PC-9 (cell line): ENCODE data around the gene ELN.

ENCODE experiments used
- CTCF ChIP-seq: fragments of 200-600 bp; sonication (generic); conservative IDR thresholded peaks from 2 replicates; pipeline ENCODE4 v1.6.1; 2017; ENCODE audit warnings: mixed run types, antibody characterized with exemption, mild to moderate bottlenecking, moderate library complexity
- EZH2 ChIP-seq: fragments of 200-600 bp; sonication (generic); IDR thresholded peaks from 2 replicates; pipeline ENCODE4 v1.8.0; 2017; ENCODE audit warnings: antibody characterized with exemption, low read depth

GRCh38 chr7:74074770-74075169 lies 46.8 kb downstream of the ELN start:
- TF ChIP-seq CTCF (no peak), EZH2 (no peak)
